Liver (tissue), 9 donors: Measurements from ENCODE around the gene UBXN6. TPM values are rescaled to one million over a fixed set of nuclear protein-coding genes. Genes with fewer than 3 reads are reported as not detected.
A peak's percentile ranks its signal among the peaks of the same experiment; 100 is the strongest.

Experiments used
- DNase-seq: peaks from one replicate; pipeline ENCODE4 v3.0.0-alpha.2; 2017; ENCODE audit warnings: low spot score
- H3K27ac ChIP-seq, 2 donors: one replicate each; pipeline ENCODE4 v1.7.0; 2013; ENCODE audit warnings: inconsistent platforms in 2 of 2, low read length in 2 of 2, control low read depth in 1 of 2, low read depth in 1 of 2, mild to moderate bottlenecking in 1 of 2
- H3K27me3 ChIP-seq, 4 donors: one replicate each; pipeline versions ENCODE4 v1.6.1 to v1.7.0; 2013; ENCODE audit warnings: low read length in 3 of 4, inconsistent platforms in 1 of 4, mild to moderate bottlenecking in 1 of 4, moderate library complexity in 1 of 4; ENCODE audit not compliant: control insufficient read depth in 4 of 4, insufficient read depth in 4 of 4
- H3K36me3 ChIP-seq, 4 donors: one replicate each; pipeline versions ENCODE4 v1.6.1 to v1.7.0; 2013; ENCODE audit warnings: low read length in 3 of 4, mild to moderate bottlenecking in 3 of 4, low read depth in 1 of 4, moderate library complexity in 1 of 4; ENCODE audit not compliant: control insufficient read depth in 4 of 4, insufficient read depth in 3 of 4
- H3K4me1 ChIP-seq, 4 donors: one replicate each; pipeline versions ENCODE4 v1.6.1 to v1.7.0; 2013; ENCODE audit warnings: low read length in 3 of 4, mild to moderate bottlenecking in 3 of 4, moderate library complexity in 1 of 4; ENCODE audit not compliant: control insufficient read depth in 4 of 4, insufficient read depth in 4 of 4
- H3K4me3 ChIP-seq, 3 donors: one replicate each; pipeline versions ENCODE4 v1.6.1 to v1.7.0; 2013; ENCODE audit warnings: low read length in 3 of 3, control low read depth in 1 of 3, low read depth in 1 of 3, mild to moderate bottlenecking in 1 of 3
- H3K9ac ChIP-seq, 2 donors: one replicate each; pipeline ENCODE4 v1.7.0; 2013; ENCODE audit warnings: low read length in 2 of 2, mild to moderate bottlenecking in 2 of 2, moderate library complexity in 2 of 2, control low read depth in 1 of 2, low read depth in 1 of 2
- H3K9me3 ChIP-seq, 4 donors: one replicate each; pipeline versions ENCODE4 v1.6.1 to v1.7.0; 2013; ENCODE audit warnings: low read length in 3 of 4; ENCODE audit not compliant: control insufficient read depth in 4 of 4
- EGR1 ChIP-seq, 2 donors: IDR thresholded peaks; 2 replicates each; pipeline ENCODE4 v1.6.1; 2016 to 2018; ENCODE audit warnings: antibody characterized with exemption in 2 of 2, low read depth in 2 of 2
- FOXA1 ChIP-seq: IDR thresholded peaks from 2 replicates; pipeline ENCODE4 v1.6.1; 2016; ENCODE audit warnings: antibody characterized with exemption
- FOXA2 ChIP-seq: IDR thresholded peaks from 2 replicates; pipeline ENCODE4 v1.6.1; 2016; ENCODE audit warnings: antibody characterized with exemption
- GABPA ChIP-seq, 2 donors: IDR thresholded peaks in 1 of 2; conservative IDR thresholded peaks in 1 of 2; 2 replicates each; pipeline ENCODE4 v1.6.1; 2016; ENCODE audit warnings: antibody characterized with exemption in 2 of 2, mild to moderate bottlenecking in 1 of 2, moderate library complexity in 1 of 2
- HNF4A ChIP-seq, 2 donors: conservative IDR thresholded peaks; 2 replicates each; pipeline ENCODE4 v1.6.1; 2016; ENCODE audit warnings: antibody characterized with exemption in 2 of 2, mild to moderate bottlenecking in 2 of 2
- HNF4G ChIP-seq: IDR thresholded peaks from 2 replicates; pipeline ENCODE4 v1.6.1; 2016; ENCODE audit warnings: antibody characterized with exemption
- JUND ChIP-seq, 2 donors: IDR thresholded peaks; 2 replicates each; pipeline ENCODE4 v1.6.1; 2016; ENCODE audit warnings: antibody characterized with exemption in 2 of 2
- NR2F2 ChIP-seq: IDR thresholded peaks from 2 replicates; pipeline ENCODE4 v1.6.1; 2016; ENCODE audit warnings: antibody characterized with exemption
- RAD21 ChIP-seq, 2 donors: IDR thresholded peaks; 2 replicates each; pipeline ENCODE4 v1.6.1; 2016; ENCODE audit warnings: antibody characterized with exemption in 2 of 2, mild to moderate bottlenecking in 2 of 2
- RXRA ChIP-seq, 2 donors: IDR thresholded peaks; 2 replicates each; pipeline ENCODE4 v1.6.1; 2017 to 2018; ENCODE audit warnings: antibody characterized with exemption in 2 of 2, mild to moderate bottlenecking in 1 of 2
- SP1 ChIP-seq: IDR thresholded peaks from 2 replicates; pipeline ENCODE4 v1.6.1; 2018; ENCODE audit warnings: antibody characterized with exemption, mild to moderate bottlenecking
- YY1 ChIP-seq: IDR thresholded peaks from 2 replicates; pipeline ENCODE4 v1.6.1; 2016; ENCODE audit warnings: antibody characterized with exemption, mild to moderate bottlenecking
- WGBS: extraction: QIAGEN DNeasy Blood & Tissue Kit; methylation state at CpG from one replicate; pipeline ENCODE4 v1.1.7; 2013; 5-methylcytosine and 5-hydroxymethylcytosine counted together
- polyA plus RNA-seq, 2 donors: library from polyadenylated mRNA; stranded (reverse) in 1 of 2; unstranded in 1 of 2; fragments of 200-250 nt in 1 of 2; fragments of >200 nt in 1 of 2; fragmentation: Nextera tagmentation in 1 of 2; extraction: Ambion mirVana in 1 of 2; gene quantifications; one replicate each; pipeline versions ENCODE4 v1.2.1 to v1.2.3, GENCODE V29; 2013 to 2015
- total RNA-seq, 2 donors: library from RNA; depleted of rRNA; stranded (reverse); fragments of >200 nt; gene quantifications; one replicate each; pipeline ENCODE4 v1.2.3, GENCODE V29; 2014
- TF ChIP-seq, protein P1 (sequence below): IDR thresholded peaks from 2 replicates; pipeline ENCODE4 v1.6.1; 2016; ENCODE audit warnings: antibody characterized with exemption
- TF ChIP-seq, protein P2 (sequence below): IDR thresholded peaks from 2 replicates; pipeline ENCODE4 v1.6.1; 2016; ENCODE audit warnings: antibody characterized with exemption
- TF ChIP-seq, protein P3 (sequence below): IDR thresholded peaks from 2 replicates; pipeline ENCODE4 v1.6.1; 2016; ENCODE audit warnings: antibody characterized with exemption, mild to moderate bottlenecking
- donor health status: healthy.
- donor health status: healthy.
- donor health status: healthy.
- donor health status: healthy.
- donor health status: healthy.

The UBXN6 gene
- total and polyA plus RNA-seq, 4 donors: 33.0 to 92.3 (median 54.0) TPM

DNA sequence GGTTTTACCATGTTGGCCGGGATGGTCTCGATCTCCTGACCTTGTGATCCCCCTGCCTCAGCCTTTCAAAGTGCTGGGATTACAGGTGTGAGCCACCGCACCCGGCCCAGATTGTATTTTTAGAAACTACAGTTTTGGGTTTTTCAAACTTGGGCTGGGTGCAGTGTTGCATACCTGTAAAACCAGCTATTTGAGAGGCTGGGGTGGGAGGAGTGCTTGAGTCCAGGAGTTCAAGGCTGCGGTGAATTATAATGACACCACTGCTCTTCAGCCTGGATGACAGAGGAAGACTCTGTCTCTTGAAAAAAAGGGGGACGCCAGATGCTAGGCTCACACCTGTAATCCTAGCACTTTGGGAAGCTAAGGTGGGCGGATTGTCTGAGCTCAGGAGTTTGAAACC is 51.0 kb downstream of the UBXN6 start:
- Histone ChIP-seq H3K36me3 (peaks cover 0 to 6% (median 1%) of the 10 kb centered on the region in 4 donors), H3K4me1 (peaks cover 0 to 13% (median 11%) of the 10 kb centered on the region in 4 donors), H3K27ac (no peak overlapping the region), H3K27me3 (no peaks in the 10 kb centered on the region), H3K9me3 (no peaks in the 10 kb centered on the region), H3K4me3 (no peak overlapping the region), H3K9ac (no peak overlapping the region)
- 95% methylated on average over 7 of the region's 7 CpGs for WGBS
- no peak for DNase-seq
- TF ChIP-seq HNF4G (no peak), GABPA (IDR thresholded peaks at IDR 0.05 in 1 of 2, conservative IDR thresholded peaks at IDR 0.05 in 1 of 2) (no peak), NR2F2 (no peak), RXRA (IDR thresholded peaks at IDR 0.05) (no peak), FOXA1 (no peak), SP1 (no peak)

DNA sequence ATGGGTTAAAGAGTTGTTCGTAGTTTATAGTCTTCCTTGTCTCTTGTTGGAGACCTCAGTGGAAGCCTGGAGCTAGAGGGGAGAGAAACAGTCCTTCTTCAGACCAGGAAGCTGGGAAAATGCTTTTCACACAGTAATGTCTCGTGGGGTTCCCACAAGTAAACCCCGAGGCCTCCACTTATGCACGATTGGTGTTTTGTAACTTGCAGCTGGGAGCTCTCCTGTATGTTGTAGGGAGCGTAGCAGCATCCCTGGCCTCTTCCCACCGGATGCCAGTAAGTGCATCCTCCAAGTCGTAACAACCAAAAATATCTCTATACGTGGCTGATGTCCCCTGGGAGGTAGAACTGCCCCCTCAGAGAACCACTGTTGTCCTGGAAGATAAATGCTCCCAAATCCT is 51.6 kb downstream of the UBXN6 start:
- no peak overlapping the region for H3K27ac ChIP-seq
- peaks cover 0 to 6% (median 1%) of the 10 kb centered on the region in 4 donors for H3K36me3 ChIP-seq
- H3K9me3 ChIP-seq: no peaks in the 10 kb centered on the region
- no peaks in the 10 kb centered on the region for H3K27me3 ChIP-seq
- H3K4me3 ChIP-seq: no peak overlapping the region
- H3K9ac ChIP-seq: no peak overlapping the region
- no peak for DNase-seq
- no peak for TF ChIP-seq RXRA (IDR thresholded peaks at IDR 0.05)
- WGBS: 85% methylated on average over 8 of the region's 8 CpGs
- H3K4me1 ChIP-seq: peaks cover 0 to 18% (median 14%) of the 10 kb centered on the region in 4 donors

DNA sequence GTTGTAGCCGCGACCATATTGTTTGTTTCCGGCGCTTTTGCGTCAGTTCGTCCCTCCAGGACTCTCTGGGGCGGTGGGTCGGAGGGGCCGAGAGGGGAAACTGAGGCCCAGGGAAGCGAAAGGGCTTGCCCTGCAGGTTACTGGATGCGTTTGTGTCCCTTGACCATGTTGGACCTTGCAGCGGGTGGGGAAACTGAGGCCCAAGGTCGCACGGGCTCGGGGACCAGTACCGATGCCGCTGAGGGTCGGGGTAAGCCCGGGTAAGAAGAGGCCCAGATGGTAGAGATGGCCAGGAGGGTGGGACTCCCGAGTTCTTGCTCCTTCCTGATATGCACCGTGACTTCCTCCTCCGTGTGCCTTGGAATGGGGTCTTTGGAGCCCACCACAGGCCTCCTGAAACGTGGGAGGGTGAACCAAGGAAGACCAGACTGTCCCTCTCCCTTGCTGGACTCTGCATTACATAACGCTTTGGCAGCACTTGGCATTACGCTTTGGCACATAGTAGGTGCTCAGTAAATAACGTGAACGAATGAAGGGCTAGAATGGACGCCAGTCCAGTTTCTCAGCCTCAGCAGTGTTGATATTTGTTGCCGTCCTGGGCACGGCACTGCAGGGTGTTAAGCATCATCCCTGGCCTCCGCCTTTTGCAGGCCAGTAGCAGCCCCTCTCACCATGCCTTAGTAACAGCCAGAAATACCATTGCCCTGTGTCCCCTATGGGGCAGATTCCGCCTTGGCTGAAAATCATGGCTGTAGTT is 54.4 kb downstream of the UBXN6 start:
- H3K9me3 ChIP-seq: no peaks in the 10 kb centered on the region
- no peak for TF ChIP-seq RAD21 (IDR thresholded peaks at IDR 0.05)
- TF ChIP-seq NR2F2: no peak
- WGBS: 14% methylated on average over 32 of the region's 32 CpGs
- no peaks in the 10 kb centered on the region for H3K27me3 ChIP-seq
- peaks cover 0 to 31% (median 22%) of the 10 kb centered on the region in 4 donors for H3K4me1 ChIP-seq
- no peak for DNase-seq
- peak overlapping the region; percentile 68 to 76 (median 76) for H3K4me3 ChIP-seq
- H3K27ac ChIP-seq: no peak overlapping the region
- no peaks in the 10 kb centered on the region for H3K36me3 ChIP-seq
- peak overlapping the region; percentile 42 to 66 for H3K9ac ChIP-seq

DNA sequence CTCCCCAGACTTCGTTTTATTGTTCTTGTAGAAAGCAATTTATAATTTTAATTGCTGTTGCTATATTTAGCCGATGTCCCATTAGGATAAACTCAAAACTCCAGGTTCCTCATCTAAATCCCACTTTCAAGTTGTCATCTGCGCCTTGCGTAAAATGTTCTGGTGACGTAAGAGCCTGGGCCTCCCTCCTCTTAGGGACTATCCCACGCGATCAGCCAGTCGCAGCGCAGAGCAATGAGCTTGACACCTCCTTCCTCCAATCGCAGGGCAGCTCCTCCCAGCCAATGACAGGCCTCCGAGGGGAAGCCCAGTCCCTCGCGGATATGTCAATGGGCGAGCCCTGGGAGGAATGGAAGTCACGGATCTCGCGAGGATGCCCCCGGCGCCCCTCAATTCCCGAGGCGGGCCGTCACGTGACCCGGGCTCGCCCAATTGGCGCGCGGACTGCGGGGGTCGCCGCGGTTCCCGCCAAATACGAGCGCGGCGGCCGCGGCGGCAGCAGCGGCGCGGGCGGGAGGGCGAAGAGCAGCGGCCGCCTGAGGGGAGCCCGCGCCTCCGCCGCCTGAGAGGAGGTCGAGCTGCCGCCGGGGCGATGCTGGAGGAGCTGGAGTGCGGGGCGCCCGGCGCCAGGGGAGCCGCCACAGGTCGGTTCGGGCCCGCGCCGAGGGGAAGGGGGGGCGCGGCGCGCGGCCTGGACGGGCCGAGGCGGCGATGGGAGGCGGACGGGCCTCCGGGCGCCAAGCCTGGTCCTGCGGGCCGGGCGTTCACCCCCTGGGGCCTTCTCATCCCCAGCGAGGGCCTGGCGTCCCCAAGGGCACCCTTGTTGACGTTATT is 55.2 kb downstream of the UBXN6 start, which contains the start of gene CHAF1A:
Gene CHAF1A (plus strand): TSS at position 470 of the 834 bp plus-strand sequence. CDS start 123 bp downstream, at position 593.
- peak within 1 kb of the TSS; percentile 94 to 97 for H3K27ac ChIP-seq
- peak; percentile 98 for DNase-seq
- under 1% methylated on average over 84 of the region's 84 CpGs for WGBS
- TF ChIP-seq RXRA (IDR thresholded peaks at IDR 0.05): peak in 1 of 2 donors; percentile 4
- TF ChIP-seq GABPA (IDR thresholded peaks at IDR 0.05 in 1 of 2, conservative IDR thresholded peaks at IDR 0.05 in 1 of 2): peak in 1 of 2 donors; percentile 53
- TF ChIP-seq, protein P1, sequence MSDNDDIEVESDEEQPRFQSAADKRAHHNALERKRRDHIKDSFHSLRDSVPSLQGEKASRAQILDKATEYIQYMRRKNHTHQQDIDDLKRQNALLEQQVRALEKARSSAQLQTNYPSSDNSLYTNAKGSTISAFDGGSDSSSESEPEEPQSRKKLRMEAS: no peak
- peak in 1 of 2 donors; percentile 58 for TF ChIP-seq JUND (IDR thresholded peaks at IDR 0.05)
- TF ChIP-seq FOXA1: no peak
- TF ChIP-seq FOXA2: no peak
- no peak for TF ChIP-seq HNF4G
- TF ChIP-seq, protein P2, sequence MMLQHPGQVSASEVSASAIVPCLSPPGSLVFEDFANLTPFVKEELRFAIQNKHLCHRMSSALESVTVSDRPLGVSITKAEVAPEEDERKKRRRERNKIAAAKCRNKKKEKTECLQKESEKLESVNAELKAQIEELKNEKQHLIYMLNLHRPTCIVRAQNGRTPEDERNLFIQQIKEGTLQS: peak; percentile 43
- TF ChIP-seq EGR1 (IDR thresholded peaks at IDR 0.05; ENCODE audit: low read depth in 2 of 2): no peak
- TF ChIP-seq YY1: peak; percentile 73
- peak; percentile 72 for TF ChIP-seq NR2F2
- TF ChIP-seq, protein P3, sequence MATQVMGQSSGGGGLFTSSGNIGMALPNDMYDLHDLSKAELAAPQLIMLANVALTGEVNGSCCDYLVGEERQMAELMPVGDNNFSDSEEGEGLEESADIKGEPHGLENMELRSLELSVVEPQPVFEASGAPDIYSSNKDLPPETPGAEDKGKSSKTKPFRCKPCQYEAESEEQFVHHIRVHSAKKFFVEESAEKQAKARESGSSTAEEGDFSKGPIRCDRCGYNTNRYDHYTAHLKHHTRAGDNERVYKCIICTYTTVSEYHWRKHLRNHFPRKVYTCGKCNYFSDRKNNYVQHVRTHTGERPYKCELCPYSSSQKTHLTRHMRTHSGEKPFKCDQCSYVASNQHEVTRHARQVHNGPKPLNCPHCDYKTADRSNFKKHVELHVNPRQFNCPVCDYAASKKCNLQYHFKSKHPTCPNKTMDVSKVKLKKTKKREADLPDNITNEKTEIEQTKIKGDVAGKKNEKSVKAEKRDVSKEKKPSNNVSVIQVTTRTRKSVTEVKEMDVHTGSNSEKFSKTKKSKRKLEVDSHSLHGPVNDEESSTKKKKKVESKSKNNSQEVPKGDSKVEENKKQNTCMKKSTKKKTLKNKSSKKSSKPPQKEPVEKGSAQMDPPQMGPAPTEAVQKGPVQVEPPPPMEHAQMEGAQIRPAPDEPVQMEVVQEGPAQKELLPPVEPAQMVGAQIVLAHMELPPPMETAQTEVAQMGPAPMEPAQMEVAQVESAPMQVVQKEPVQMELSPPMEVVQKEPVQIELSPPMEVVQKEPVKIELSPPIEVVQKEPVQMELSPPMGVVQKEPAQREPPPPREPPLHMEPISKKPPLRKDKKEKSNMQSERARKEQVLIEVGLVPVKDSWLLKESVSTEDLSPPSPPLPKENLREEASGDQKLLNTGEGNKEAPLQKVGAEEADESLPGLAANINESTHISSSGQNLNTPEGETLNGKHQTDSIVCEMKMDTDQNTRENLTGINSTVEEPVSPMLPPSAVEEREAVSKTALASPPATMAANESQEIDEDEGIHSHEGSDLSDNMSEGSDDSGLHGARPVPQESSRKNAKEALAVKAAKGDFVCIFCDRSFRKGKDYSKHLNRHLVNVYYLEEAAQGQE: peak; percentile 15
- no peak for TF ChIP-seq RAD21 (IDR thresholded peaks at IDR 0.05)
- no peak for TF ChIP-seq HNF4A (conservative IDR thresholded peaks at IDR 0.05)

More for the DNA sequence above, 55.2 kb downstream of the UBXN6 start, which contains the start of gene CHAF1A:
- no peaks in the 10 kb centered on the region for H3K9me3 ChIP-seq
- H3K9ac ChIP-seq: peak within 1 kb of the TSS; percentile 48 to 99
- H3K4me1 ChIP-seq: peaks cover 2 to 39% (median 30%) of the 10 kb centered on the region in 4 donors
- no peaks in the 10 kb centered on the region for H3K36me3 ChIP-seq
- H3K27me3 ChIP-seq: no peaks in the 10 kb centered on the region
- H3K4me3 ChIP-seq: peak within 1 kb of the TSS; percentile 68 to 76 (median 76)
